ENCODE results near the gene THAP8.

THAP8 gene

DNA sequence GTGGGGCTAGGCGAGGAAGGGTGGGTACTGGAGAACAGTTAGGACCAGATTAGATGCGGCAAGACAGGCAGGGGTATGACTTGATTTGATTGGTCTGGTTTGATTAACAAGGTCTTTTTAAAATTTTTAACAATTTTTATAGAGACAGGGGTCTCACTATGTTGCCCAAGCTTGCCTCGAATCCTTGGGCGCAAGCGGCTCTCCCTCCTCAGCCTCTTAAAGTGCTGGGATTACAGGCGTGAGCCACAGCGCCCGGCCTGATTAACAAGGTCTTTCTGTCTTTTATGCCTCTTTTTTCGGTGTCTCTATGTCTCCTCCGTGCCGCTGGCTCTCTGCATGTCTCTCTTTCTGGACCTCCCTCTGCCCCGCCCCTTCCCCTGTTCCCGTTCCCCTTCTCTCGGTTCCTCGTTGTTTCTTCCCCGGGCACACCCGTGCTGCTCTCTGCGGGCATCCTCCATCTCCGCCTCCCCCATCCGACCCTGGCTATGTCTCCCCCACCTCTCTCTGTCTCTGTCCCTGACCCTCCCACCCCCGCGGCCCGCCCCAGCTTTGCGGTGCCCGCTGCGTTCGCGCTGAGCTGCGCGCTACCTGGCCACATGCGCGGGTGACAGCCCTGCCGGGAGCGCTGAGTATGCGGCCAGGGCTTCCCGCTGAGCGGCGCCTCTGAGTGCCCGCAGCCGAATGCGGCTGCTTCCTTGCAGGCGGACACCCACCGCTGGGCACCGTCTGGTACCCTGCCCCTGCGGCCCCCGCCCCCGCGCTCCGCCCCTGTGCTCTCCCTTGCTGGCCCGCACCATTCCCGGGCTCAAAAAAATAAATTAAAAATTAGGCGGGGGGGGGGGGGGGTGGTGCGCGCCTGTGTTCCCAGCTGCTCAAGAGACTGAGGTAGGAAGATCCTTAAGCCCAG is 67.2 kb downstream of the THAP8 start:
- peaks cover 3% of the 10 kb centered on the region for H3K4me1 Mint-ChIP-seq (ENCODE audit: low read depth)
- peak overlapping the region; percentile 81 for H3K4me3 Mint-ChIP-seq
- no peaks in the 10 kb centered on the region for H3K9me3 Mint-ChIP-seq
- H3K36me3 Mint-ChIP-seq (ENCODE audit: low read depth) = no peaks in the 10 kb centered on the region
- H3K27me3 Mint-ChIP-seq (ENCODE audit: low read depth) = peaks cover 44% of the 10 kb centered on the region
- no peak overlapping the region for H3K27ac Mint-ChIP-seq

DNA sequence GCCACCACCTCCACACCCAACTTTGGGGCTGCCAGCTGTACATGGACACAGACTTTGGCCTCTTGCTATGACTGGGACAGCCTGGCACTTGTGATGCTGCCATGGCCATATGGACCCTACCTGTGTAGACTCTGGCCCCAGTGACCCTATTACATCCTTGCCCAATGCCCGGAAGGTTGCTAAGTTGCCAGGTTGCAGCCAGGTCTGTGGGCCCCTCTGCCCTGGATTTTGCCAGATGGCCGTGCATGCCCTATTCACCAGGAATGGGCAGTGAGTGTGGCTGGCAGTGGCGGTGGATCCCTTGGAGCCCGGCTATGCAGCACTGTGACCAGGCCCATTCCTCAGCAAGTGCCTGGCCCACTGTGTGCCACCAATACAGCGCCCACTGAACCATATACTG is 68.0 kb downstream of the THAP8 start:
- Mint-ChIP-seq H3K27me3 (ENCODE audit: low read depth) (peaks cover 47% of the 10 kb centered on the region), H3K4me1 (ENCODE audit: low read depth) (peaks cover 3% of the 10 kb centered on the region), H3K4me3 (peak overlapping the region; percentile 81), H3K36me3 (ENCODE audit: low read depth) (no peaks in the 10 kb centered on the region), H3K27ac (no peak overlapping the region), H3K9me3 (no peaks in the 10 kb centered on the region)
